Suprapubic skin (tissue), 4 donors: Measurements from ENCODE around the gene PANK4. TPM values are rescaled to one million over a fixed set of nuclear protein-coding genes. Genes with fewer than 3 reads are reported as not detected.

ENCODE experiments used
- DNase-seq, 2 donors: peaks; one replicate each; pipeline ENCODE4 v3.0.0-alpha.2; 2019; ENCODE audit warnings: low spot score in 2 of 2
- H3K27ac ChIP-seq: fragments of 200-600 bp; sonication (generic); one replicate; pipeline ENCODE4 v1.5.1; 2019
- H3K27me3 ChIP-seq: fragments of 200-600 bp; sonication (generic); one replicate; pipeline ENCODE4 v1.5.1; 2019
- H3K36me3 ChIP-seq: fragments of 200-600 bp; sonication (generic); one replicate; pipeline ENCODE4 v1.5.1; 2019
- H3K4me1 ChIP-seq: fragments of 200-600 bp; sonication (generic); one replicate; pipeline ENCODE4 v1.5.1; 2019
- H3K4me3 ChIP-seq: fragments of 200-600 bp; sonication (generic); one replicate; pipeline ENCODE4 v1.5.1; 2019; ENCODE audit warnings: mild to moderate bottlenecking
- H3K9me3 ChIP-seq: fragments of 200-600 bp; sonication (generic); one replicate; pipeline ENCODE4 v1.5.1; 2019
- EP300 ChIP-seq: sonication (generic); formaldehyde crosslinking; IDR thresholded peaks from one replicate; pipeline ENCODE4 v1.6.1; 2017; ENCODE audit warnings: antibody characterized with exemption
- POLR2A ChIP-seq, 2 donors: fragments of 450-650 bp; IDR thresholded peaks; one replicate each; pipeline ENCODE4 v1.6.1; 2017; ENCODE audit warnings: antibody characterized with exemption in 2 of 2, mild to moderate bottlenecking in 2 of 2, moderate library complexity in 2 of 2
- POLR2AphosphoS5 ChIP-seq, 3 donors: sonication (generic); formaldehyde crosslinking; IDR thresholded peaks; one replicate each; pipeline ENCODE4 v1.6.1; 2017; ENCODE audit warnings: antibody characterized with exemption in 3 of 3
- whole genome bisulfite sequencing: methylation state at CpG from one replicate; pipeline ENCODE4 v1.1.5; 2018; 5-methylcytosine and 5-hydroxymethylcytosine counted together
- total RNA-seq, 4 donors: library from RNA; depleted of rRNA; stranded (reverse); fragments of >200 nt; gene quantifications; one replicate each; pipeline ENCODE4 v1.1.0, GENCODE V29; 2016
- TF ChIP-seq, protein P1 (sequence below), 2 donors: fragments of 200-600 bp in 1 of 2; fragments of 450-650 bp in 1 of 2; sonication (generic) in 1 of 2; IDR thresholded peaks; one replicate each; pipeline ENCODE4 v1.5.1; 2016 to 2019; ENCODE audit warnings: antibody characterized with exemption in 2 of 2, mild to moderate bottlenecking in 1 of 2, moderate library complexity in 1 of 2

PANK4 gene
- total RNA-seq, 4 donors from 2014 or later, result 17.7 to 36.0 (median 29.7) TPM

DNA sequence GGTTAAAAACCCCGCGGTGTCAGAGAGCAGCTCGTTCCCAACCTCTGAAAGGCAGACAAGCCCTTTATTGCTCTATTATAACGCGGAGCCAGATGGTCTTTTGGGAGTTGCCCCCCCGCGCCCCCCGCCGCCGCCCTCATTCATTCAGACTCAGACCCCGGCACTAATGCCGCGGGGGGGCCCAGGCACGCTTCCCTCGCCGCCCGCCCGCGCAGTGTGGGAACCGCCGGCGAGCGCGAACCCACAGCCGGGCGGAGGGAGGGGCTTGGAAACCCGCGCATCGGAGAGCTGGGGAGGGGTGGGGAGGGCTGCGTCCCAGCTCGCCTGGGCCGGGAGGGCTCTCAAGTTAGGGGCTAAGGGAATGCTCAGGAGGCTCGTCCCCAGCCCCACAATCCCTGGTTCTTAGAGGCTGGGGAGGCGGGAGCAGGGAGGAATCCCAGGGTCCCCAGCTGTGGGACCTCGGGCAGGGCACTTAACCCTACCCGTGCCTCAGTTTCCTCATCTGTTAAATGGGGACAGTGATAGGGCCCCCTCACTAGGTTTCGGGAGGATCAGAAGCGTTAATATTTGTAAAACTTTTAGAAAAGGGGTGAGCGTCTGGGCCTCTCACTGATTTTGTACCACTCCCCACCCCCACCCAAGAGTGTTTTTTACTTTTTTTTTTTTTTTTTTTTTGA lies 14.6 kb upstream of the PANK4 start:
- Histone ChIP-seq H3K9me3 (no peaks in the 10 kb centered on the region), H3K4me1 (peaks cover 48% of the 10 kb centered on the region), H3K27me3 (peaks cover 20% of the 10 kb centered on the region), H3K4me3 (no peak overlapping the region), H3K27ac (no peak overlapping the region), H3K36me3 (no peaks in the 10 kb centered on the region)
- no peak for DNase-seq
- WGBS, result 31% methylated on average over 12 of the region's 39 CpGs
- no peak for TF ChIP-seq EP300
- TF ChIP-seq, protein P1, sequence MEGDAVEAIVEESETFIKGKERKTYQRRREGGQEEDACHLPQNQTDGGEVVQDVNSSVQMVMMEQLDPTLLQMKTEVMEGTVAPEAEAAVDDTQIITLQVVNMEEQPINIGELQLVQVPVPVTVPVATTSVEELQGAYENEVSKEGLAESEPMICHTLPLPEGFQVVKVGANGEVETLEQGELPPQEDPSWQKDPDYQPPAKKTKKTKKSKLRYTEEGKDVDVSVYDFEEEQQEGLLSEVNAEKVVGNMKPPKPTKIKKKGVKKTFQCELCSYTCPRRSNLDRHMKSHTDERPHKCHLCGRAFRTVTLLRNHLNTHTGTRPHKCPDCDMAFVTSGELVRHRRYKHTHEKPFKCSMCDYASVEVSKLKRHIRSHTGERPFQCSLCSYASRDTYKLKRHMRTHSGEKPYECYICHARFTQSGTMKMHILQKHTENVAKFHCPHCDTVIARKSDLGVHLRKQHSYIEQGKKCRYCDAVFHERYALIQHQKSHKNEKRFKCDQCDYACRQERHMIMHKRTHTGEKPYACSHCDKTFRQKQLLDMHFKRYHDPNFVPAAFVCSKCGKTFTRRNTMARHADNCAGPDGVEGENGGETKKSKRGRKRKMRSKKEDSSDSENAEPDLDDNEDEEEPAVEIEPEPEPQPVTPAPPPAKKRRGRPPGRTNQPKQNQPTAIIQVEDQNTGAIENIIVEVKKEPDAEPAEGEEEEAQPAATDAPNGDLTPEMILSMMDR (IDR thresholded peaks at IDR 0.05), result no peak
- no peak for TF ChIP-seq POLR2A (IDR thresholded peaks at IDR 0.05)
- TF ChIP-seq POLR2AphosphoS5 (IDR thresholded peaks at IDR 0.05), result no peak

- Histone ChIP-seq H3K4me1 (peaks cover 48% of the 10 kb centered on the region), H3K27ac (no peak overlapping the region), H3K9me3 (no peaks in the 10 kb centered on the region), H3K27me3 (peaks cover 32% of the 10 kb centered on the region), H3K36me3 (no peaks in the 10 kb centered on the region), H3K4me3 (no peak overlapping the region)
- WGBS, result 87% methylated on average over 6 of the region's 12 CpGs
- no peak for DNase-seq
- TF ChIP-seq POLR2A (IDR thresholded peaks at IDR 0.05), result no peak
- TF ChIP-seq, protein P1 (IDR thresholded peaks at IDR 0.05), result no peak
- TF ChIP-seq POLR2AphosphoS5 (IDR thresholded peaks at IDR 0.05), result no peak
- TF ChIP-seq EP300, result no peak
Observed at GRCh38 chr1:2539312-2539907, 13.0 kb upstream of the PANK4 start.

- no peaks in the 10 kb centered on the region for H3K9me3 ChIP-seq
- no peak overlapping the region for H3K27ac ChIP-seq
- no peak overlapping the region for H3K4me3 ChIP-seq
- 82% methylated on average over 4 of the region's 8 CpGs for WGBS
- no peak for TF ChIP-seq POLR2A (IDR thresholded peaks at IDR 0.05)
- TF ChIP-seq, protein P1 (IDR thresholded peaks at IDR 0.05), result no peak
- no peak for TF ChIP-seq POLR2AphosphoS5 (IDR thresholded peaks at IDR 0.05)
- no peak for DNase-seq
- H3K27me3 ChIP-seq, result peaks cover 35% of the 10 kb centered on the region
- H3K4me1 ChIP-seq, result peaks cover 48% of the 10 kb centered on the region
- no peaks in the 10 kb centered on the region for H3K36me3 ChIP-seq
Observed at GRCh38 chr1:2538872-2539271, 12.5 kb upstream of the PANK4 start.

- 73% methylated on average over 4 of the region's 4 CpGs for WGBS
Observed at GRCh38 chr1:2538376-2538775, 12.0 kb upstream of the PANK4 start.

DNA sequence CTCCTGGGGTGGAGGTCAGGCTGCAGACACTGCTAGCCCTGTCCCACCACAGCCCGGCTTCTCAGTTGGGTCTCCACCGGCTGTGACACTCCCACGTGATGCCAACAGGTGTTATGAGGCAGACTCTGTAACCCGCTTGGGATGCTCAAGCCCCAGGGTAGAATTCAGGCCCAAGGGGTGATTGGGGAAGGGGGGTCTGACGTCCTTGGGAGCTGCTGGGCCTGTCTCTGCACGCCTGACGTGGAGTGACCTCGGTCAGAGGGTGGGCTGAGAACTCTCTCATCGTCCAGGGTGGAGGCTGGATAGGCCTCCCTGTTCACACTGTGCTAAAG lies 11.4 kb upstream of the PANK4 start:
- WGBS, result 56% methylated on average over 5 of the region's 9 CpGs
- TF ChIP-seq POLR2A (IDR thresholded peaks at IDR 0.05) (no peak), POLR2AphosphoS5 (IDR thresholded peaks at IDR 0.05) (no peak), EP300 (no peak)
- TF ChIP-seq, protein P1 (IDR thresholded peaks at IDR 0.05), result no peak
- no peak for DNase-seq
- H3K9me3 ChIP-seq, result no peaks in the 10 kb centered on the region
- no peak overlapping the region for H3K27ac ChIP-seq
- H3K27me3 ChIP-seq, result peaks cover 38% of the 10 kb centered on the region
- peaks cover 52% of the 10 kb centered on the region for H3K4me1 ChIP-seq
- H3K36me3 ChIP-seq, result no peaks in the 10 kb centered on the region
- no peak overlapping the region for H3K4me3 ChIP-seq

More at GRCh38 chr1:2538376-2538775, 12.0 kb upstream of the PANK4 start:
- DNase-seq, result no peak
- Histone ChIP-seq H3K27ac (no peak overlapping the region), H3K27me3 (peaks cover 35% of the 10 kb centered on the region), H3K36me3 (no peaks in the 10 kb centered on the region), H3K4me3 (no peak overlapping the region), H3K9me3 (no peaks in the 10 kb centered on the region), H3K4me1 (peaks cover 48% of the 10 kb centered on the region)
- TF ChIP-seq EP300 (no peak), POLR2A (IDR thresholded peaks at IDR 0.05) (no peak), POLR2AphosphoS5 (IDR thresholded peaks at IDR 0.05) (no peak)
- TF ChIP-seq, protein P1 (IDR thresholded peaks at IDR 0.05), result no peak
